Hematopoietic multipotent progenitor cell treated with erythropoietin and hydrocortisone succinate and interleukin-3 and kit ligand, for 6 days (in vitro differentiated cells): ENCODE results near the gene COL1A1.
A peak's percentile ranks its signal among the peaks of the same experiment; 100 is the strongest.

Experiments used
- DNase-seq: peaks from one replicate; pipeline ENCODE4 v3.0.0-alpha.2; 2015

Gene COL1A1

DNA sequence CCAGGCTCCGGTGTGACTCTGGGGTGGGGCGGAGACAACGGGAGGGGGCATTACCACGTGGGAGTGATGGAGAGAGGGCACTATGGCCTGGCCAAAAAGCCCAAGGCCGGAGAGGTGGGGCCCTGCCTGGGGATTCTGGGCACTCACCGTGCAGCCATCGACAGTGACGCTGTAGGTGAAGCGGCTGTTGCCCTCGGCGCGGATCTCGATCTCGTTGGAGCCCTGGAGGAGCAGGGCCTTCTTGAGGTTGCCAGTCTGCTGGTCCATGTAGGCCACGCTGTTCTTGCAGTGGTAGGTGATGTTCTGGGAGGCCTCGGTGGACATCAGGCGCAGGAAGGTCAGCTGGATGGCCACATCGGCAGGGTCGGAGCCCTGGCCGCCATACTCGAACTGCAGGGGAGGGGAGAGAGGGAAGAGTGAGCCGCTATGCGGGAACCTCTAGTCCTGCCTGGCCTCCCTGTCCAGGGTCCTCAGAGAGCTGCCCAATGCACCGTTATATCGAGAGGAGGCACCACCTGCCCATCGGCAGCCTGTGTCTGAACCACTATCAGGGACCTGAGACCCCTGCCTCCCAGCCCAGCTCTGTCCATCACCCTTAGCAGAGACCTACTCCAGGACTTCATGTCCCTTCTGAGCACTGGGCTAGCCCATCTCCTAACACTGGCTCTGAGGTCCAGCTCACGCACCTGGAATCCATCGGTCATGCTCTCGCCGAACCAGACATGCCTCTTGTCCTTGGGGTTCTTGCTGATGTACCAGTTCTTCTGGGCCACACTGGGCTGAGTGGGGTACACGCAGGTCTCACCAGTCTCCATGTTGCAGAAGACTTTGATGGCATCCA, 15.6 kb downstream of the COL1A1 start:
- DNase-seq, result no peak

DNA sequence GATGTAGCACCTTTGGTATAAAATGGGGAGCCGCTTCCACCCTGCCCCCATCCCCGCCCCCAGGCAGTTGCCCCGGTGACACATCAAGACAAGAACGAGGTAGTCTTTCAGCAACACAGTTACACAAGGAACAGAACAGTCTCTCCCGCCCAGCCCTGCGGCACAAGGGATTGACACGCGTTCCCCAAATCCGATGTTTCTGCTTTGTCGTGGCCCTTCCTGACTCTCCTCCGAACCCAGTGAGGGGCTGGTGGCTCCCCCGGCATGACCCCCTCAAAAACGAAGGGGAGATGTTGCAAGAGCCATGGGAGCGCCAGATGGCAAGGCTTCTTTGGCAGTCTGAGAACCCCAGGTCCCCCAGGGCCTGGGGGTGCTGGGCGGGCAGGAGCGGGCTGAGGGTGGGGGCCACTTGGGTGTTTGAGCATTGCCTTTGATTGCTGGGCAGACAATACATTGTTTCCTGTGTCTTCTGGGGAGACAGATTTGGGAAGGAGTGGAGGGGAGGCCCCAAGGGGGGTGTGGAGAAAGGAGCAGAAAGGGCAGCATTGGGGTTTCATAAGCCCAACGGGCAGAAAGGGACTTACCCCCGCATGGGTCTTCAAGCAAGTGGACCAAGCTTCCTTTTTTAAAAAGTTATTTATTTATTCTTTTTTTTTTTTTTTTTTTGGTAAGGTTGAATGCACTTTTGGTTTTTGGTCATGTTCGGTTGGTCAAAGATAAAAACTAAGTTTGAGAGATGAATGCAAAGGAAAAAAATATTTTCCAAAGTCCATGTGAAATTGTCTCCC, 16.6 kb downstream of the COL1A1 start:
- no peak for DNase-seq

DNA sequence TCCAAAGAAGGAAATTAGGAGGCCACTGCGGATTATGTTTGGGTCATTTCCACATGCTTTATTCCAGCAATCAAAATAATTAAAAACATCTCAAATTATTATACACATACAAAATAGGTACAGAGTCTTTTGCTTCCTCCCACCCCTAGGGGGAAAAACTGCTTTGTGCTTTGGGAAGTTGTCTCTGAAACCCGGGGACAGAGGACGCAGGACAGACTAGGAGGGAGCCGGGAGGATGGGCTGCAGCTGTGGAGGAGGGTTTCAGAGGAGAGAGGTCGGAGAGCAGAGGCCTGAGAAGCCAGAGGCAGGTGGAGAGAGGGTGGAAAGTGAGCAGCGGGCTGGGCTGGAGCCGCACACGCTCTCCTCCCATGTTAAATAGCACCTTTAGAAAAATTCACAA, 17.4 kb downstream of the COL1A1 start:
- DNase-seq, result no peak

DNA sequence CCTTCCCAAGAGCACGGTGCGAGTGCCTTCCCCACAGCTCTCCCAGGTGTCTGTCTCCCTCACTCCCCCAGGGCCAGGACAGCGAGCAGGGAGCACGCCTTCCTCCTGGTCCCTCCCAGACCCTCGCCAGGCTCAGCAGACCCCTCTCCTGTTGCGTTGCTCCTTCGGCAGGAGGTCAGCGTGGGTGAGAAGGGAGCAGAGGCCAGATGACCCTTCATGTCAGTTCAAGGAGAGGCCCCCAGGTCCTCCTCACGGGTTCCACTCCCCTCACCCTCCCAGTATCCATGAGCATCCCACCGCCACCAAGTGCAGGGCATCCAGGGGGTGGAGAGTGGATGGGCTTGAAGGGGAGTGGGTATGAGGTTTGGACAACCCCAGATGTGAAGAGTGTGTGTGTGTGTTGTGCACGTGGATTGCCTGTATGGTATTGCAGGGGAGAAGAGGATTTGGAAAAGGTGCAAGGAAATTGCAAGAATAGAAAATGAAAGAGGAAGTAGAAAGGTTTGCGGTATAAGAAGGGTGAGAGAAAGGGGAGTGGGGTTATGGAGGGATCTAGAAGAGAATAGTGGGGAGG, 17.9 kb downstream of the COL1A1 start:
- peak; percentile 44 for DNase-seq

DNA sequence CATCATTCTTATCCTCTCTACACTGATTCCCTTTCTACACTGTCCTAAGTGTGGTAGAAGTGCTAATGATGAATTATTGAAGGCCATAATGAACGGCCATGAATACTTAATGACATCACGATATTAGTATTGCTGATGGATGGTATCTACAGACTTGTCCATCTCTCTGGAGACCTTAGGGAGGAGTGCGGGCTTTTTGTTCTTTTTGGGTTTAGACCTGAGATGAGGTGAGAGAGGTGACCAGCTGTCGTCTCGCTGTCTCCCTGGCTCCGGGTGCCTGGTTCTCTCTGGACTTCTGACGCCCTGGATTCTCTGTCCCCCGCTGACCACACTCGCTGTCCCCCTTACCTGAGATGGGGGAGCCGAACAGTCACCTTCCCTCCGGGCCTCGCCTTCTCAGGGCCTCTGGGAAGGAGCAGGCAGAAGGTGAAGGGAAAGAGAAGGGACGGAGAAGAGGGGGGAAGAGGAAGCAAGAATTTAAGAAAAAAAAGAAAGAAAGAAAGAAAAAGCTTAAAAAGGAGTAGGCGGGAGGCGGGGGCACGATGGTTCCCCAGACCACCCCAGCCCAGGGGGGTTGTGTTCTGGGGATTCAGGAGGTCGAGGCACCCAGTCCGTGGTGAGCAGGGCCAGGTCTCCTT, 18.5 kb downstream of the COL1A1 start:
- no peak for DNase-seq

DNA sequence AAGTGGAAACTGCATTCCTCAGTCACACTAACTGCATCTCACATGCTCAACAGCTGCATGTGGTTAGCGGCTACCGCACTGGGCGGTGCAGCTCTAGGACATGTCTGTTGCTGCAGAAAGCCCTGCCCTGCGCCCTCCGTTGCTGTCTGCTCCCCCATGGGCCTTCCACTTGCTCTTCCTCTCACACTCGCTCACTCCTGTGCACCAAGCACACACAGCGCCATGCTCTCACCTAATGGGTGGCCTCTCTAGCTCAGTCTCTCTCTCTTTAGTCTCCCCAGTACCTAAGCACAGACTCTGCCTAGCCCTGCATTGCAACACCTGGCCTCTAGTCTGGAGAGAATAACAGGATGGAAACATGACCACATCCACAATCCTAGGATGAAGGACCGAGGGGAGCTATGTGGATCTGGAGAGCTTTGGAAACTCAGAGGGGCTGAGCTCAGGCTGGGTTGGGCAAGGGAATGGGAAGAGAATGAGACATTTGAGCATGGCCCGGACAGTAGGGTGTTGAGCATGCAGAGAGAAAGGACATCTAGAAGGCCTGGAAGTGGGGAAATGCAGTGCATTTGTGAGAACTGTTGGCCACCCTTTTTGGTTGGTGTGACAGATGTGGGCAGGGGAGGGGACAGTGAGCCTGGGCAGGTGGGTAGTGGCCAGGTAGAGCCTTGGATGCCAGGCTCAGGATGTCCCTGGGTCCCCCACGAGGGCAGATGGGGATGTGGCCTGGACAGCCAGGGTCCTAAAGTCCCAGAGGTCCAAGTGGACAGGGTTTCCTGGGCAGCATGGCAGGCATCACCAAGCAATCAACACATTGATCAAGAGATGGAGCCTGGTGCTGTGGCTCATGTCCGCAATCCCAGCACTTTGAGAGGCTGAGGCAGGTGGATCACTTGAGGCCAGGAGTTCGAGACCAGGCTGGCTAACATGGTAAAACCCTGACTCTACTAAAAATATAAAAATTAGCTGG, 19.6 kb downstream of the COL1A1 start:
- no peak for DNase-seq

DNA sequence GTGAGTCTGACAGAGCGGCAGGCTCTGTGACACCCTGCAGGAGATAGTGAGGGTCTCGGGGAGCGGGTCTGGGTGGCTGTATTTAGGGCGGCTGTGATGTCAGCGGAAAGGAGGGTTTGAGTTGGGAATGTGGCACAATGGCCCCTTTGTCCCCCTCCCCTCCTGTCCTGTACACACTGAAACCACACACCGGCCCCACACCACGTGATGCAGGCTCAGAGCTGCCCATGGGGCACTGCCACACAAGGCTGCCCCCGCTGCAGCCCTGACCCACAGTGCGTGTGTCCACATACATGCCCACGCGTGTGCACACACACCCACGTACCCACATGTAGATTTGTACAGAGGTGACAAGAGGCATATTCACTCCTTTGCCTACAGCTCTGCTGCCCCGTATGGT, 20.3 kb downstream of the COL1A1 start:
- DNase-seq, result no peak

DNA sequence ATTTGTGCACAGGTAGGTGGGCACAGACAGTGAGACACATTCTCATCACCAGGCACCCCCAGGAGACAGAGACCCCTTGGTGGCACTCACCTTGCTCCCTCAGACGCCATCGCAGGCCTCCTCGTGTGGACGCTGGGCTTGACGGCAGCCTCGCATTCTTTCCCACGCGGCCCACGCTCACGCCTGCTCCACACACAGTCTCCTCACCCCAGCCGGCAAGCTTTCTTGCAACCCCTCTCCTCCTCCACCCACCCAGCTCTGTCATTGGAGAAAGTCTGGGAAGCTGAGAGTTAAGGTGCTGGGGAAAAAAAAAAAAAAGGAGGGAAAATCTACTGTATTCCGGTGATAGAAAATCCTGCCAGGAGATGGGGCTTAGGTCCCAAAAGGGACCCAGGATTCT, 20.8 kb downstream of the COL1A1 start:
- DNase-seq, result no peak

DNA sequence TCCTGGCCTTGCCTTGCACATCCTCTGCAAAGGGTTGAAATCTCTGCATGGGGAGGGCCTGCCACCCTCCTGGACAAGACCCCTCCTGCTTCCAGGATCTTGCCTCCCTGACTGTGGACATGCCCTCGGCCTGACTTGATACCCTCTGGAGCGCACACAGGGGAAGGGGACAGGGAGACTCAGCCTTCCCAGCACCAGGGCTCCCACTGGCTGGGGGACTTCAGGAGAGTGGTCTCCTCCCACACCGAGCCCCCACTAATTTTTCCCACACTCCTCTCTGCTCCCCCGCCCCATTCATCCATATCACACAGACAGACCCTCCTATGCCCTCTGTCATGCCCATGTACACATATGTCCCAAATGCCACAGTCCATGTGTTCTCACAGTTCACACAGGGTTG, 21.3 kb downstream of the COL1A1 start:
- no peak for DNase-seq

DNA sequence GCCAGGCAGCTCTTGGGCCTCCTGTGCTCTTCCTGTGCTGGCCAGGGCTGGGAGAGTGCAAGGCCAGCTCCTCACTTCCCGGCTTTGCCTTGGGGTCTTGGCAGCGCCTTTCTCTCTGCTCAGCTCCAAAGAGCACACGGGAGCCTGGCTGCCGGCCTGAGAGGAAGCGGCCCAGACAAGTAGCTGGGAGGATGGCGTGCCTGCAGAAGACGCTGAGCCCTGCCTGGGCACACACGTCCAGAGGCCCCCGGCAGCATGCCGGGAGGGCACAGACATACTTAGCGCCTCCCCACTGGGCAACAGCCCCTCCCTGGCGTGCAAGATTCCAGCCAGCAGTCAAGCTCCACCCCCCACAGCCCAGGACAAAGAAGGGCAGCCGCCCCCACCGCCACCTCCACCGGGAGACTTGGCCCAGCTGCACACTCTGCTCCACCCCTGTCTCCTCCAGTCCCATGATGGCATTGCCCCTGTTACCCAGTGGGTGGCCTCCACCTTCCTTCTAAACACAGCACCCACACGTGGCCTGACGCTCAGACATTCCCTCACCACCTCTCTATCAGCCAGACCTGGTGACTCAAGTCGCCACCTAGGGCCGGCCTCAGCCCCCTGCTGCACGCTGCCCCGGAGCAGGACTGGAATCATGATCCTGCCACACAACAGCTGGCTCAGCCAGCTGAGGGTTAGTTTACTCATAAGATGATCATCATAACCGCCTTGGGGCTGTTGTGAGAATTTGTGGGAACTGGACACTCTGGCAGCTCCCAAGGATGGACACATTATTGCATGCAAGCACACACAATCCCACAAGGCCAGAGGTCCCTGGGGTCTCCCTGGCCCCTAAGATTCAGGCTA, 23.2 kb downstream of the COL1A1 start:
- DNase-seq, result peak; percentile 91

DNA sequence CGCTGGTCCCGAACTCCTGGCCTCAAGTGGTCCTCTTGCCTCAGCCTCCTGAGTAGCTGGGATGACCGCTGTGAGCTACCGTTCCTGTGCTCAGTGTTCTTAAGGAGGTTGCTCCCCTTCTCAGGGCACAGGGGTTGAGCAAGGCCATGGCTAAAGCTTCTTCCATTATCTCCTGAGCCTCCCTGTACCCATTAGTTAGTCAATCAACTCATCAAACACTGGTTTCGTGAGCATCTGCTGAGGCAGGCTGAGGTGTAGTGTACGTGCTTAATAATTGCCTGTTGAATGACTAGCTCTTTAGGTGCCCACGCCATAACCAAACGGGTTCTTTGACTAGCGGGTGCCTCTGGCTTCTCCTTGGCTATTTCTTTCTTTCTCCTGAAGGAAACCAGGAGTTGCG, 24.0 kb downstream of the COL1A1 start:
- no peak for DNase-seq

DNA sequence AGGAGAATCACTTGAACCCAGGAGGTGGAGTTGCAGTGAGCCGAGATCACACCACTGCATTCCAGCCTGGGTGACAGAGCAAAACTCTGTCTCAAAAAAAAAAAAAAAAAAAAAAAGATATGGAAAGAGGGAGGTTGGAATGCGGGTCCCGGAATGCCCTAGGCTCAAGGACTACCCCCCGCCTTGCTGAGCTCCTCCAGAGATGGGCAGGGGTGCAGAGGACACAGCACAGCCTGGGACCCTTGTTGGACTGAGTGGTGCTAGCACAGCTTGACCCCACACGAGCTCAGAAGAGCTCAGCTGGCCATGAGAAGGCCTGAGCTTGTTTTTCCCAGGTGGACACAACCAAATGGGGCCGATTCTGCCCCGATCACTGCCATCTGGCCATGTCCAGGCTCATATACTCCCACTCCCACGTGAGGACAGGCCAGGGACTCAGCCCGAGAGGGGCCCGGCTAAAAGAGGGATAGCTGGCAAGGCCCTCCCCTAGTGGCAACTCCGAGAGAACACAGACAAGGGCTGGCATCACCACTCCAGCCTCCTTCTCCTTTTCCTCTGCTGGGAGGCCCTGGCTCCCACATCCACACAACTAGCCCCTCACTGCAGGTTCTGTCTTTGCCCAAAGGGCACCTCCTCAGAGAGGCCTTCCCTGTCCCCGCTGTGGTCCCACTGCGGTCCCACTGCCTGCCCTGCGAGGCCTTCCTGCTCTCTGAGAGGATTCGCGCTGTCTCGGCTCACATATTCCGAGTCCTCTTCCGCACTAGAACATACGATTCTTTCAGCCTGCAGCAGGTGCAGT, 24.7 kb downstream of the COL1A1 start:
- no peak for DNase-seq

DNA sequence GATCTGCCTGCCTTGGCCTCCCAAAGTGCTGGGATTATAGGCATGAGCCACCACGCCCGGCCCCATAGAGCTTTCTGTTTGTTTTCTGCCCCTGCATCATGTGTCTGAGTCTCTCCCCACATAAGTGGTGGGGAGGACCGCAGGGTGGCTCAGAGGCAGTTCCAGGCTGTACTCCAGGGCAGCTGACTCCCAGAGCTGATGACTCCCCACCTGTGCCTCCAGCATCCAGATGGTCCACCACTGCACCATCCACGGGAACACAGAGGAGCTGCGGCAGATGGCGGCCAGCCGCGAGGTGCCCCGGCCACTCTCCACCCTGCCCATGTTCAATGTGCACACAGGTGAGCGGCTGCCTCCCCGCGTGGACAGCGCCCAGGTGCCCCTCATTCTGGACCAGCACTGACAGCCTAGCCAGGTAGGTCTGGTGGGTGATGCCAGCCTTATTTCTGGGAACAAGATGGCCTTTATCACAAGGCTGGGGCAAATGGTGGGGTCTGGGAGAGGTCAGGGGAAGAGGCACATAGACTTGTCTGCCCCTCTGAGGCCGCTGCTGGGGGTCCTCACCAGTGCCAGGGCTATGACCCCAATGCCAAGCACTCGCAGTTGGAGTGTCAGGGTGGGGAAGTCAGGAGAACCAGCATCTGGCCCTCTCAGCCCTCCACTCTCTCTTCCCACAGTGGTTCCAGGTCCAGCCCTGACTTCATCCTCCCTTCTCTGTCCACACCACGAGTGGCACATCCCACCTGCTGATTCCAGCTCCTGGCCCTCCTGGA, 26.2 kb downstream of the COL1A1 start:
- DNase-seq, result no peak

DNA sequence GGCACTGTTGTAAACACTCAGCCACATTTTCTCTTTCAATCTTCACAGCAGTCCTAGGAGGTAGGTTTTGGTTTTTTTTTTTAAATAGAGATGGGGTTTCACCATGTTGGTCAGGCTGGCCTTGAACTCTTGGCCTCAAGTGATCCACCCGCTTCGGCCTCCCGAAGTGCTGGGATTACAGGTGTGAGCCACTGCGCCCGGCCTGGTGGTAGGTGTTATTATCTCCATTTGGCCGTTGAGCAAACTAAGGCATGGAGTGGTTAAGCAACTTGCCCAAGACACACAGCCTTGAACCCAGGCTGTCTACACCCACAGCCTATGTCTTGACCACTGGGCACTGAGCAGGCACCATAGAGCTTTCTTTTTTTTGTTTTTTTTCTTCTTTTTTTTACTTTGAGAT, 27.0 kb downstream of the COL1A1 start:
- no peak for DNase-seq

DNA sequence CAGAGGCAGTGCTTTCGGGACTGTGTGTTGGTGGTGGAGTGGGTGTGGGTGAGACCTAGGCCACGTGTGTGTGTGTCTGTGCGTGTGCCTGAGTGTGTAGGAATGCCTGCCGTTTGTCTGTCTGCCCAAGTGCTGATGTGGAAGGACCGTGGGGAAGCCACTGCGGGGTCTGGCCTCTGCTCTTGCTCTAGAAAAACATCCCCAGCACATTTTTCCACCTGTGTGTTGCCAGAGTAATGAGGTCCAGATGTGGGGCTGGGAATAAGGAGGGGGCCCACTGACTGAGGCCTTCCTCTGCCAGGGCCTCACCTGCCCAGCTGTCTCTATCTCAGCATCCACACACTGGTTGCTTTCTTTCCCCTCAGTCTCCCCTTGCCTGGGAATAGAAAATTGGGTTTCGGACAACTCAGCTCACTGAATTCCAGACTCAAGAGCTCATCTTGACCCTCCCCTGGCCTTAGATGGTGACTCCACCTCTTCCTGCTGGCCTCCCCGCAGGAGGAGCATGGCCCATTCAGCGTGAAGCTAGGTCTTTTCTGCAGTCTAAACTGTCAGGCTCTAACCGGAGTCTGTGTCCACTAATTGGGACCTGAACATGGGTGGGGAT, 28.0 kb downstream of the COL1A1 start:
- DNase-seq, result no peak

DNA sequence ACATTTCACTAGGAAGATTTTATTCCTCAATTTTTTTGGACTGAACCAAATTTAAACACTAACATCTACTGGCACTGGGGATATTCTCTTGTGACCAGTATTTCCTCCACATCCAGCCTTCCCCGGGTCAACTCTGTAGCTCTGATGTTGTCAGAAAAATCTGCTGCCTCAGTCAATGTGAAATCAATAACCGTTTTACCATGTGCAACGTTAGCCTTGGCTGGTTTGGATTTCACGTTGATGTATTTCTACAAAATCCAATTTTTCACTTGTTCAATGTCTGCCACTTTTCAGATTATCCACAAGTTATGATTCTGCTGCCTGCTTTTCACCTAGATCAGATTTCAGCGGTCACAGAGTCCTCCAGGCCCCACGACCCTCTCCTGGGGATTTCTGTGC, 28.5 kb downstream of the COL1A1 start:
- no peak for DNase-seq

DNA sequence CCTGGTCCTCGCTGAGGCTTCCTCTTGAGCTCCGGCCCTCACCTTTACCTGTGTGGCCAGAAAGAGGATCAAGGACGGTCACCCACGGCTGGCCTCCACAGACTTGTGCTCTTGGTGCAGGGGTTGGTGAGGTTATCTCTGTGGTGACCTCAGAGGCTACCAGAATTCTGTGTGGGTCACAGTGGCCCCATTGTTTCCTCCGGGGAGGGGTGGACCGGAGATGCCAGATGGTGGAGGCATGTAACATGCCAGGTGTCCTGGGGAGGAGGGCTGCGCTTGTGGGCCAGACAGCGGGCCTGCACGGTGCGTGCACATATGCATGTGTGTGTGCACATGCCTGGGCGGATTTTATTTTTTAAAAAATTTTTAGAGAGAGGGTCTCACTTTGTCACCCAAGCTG, 29.3 kb downstream of the COL1A1 start:
- DNase-seq, result no peak

DNA sequence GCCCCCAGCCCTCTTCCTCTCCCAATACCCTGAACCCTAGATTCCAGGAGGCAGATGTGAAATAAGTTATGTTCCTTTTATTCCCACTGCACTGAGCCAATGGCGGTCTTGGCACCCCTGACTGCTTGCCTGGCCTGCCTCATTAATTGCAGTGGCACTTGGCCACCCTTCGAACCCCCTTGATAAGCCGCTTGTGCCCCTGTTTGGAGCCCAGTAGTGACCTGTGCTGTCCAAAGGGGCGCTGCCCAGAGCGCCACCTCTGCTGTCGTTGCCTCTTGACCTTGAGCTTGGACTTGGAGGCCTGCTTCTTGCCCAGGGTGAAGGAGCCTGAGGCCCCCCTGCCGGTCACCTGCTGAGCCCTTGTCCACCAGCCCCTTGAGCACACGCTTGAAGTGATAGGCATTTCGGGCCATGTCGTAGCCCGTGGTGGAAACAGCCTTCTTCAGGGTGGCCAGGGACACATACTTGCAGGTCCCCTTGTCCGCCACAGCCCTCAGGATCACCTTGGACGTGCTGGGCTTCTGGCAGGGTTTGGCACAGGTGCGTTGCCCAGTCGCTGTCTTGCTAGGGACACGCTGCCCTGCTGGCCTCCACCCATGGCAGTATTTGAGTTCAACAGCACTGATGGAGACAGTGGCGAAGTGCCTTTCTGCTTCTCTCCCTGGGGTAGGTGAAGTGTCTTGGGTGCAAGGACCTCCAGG, 29.9 kb downstream of the COL1A1 start:
- DNase-seq, result no peak
